Lower leg skin (tissue), 3 donors: ENCODE measurements around the gene FCAMR.

ENCODE experiments used
- POLR2A ChIP-seq, 2 donors: fragments of 450-650 bp; IDR thresholded peaks; one replicate each; pipeline ENCODE4 v1.6.1; 2016 to 2017; ENCODE audit warnings: antibody characterized with exemption in 2 of 2, mild to moderate bottlenecking in 1 of 2, moderate library complexity in 1 of 2
- TF ChIP-seq, protein P1 (sequence below), 3 donors: fragments of 450-650 bp; IDR thresholded peaks; one replicate each; pipeline ENCODE4 v1.5.1; 2016; ENCODE audit warnings: antibody characterized with exemption in 3 of 3, mild to moderate bottlenecking in 3 of 3, moderate library complexity in 2 of 3

DNA sequence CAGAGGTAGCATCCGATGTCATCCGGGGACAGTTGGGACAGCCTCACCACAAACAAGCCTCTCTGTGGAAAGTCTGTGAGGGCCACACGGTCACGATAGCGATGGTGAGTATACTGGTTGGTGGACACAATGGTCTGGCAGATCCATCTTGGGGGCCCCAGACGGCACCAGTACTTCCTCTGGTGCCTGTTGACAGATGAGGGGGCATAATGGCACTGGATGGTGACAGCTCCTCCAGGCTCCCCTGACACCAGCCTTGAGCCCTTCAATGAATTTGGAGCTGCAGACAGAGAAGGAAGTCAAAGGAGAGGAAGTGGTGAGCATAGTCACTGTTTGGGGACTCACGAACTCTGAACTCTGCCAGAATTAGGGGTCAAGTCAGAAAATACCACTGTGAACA, 8.0 kb downstream of the FCAMR start:
- TF ChIP-seq, protein P1, sequence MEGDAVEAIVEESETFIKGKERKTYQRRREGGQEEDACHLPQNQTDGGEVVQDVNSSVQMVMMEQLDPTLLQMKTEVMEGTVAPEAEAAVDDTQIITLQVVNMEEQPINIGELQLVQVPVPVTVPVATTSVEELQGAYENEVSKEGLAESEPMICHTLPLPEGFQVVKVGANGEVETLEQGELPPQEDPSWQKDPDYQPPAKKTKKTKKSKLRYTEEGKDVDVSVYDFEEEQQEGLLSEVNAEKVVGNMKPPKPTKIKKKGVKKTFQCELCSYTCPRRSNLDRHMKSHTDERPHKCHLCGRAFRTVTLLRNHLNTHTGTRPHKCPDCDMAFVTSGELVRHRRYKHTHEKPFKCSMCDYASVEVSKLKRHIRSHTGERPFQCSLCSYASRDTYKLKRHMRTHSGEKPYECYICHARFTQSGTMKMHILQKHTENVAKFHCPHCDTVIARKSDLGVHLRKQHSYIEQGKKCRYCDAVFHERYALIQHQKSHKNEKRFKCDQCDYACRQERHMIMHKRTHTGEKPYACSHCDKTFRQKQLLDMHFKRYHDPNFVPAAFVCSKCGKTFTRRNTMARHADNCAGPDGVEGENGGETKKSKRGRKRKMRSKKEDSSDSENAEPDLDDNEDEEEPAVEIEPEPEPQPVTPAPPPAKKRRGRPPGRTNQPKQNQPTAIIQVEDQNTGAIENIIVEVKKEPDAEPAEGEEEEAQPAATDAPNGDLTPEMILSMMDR (IDR thresholded peaks at IDR 0.05): no peak
- no peak for TF ChIP-seq POLR2A (IDR thresholded peaks at IDR 0.05)
